ENCODE measurements around the gene CDH7.

CDH7 gene

GRCh38 chr18:65753520-65753919, 2.7 kb downstream of the CDH7 start:
- Mint-ChIP-seq H3K36me3 (no peaks in the 10 kb centered on the region), H3K9me3 (no peaks in the 10 kb centered on the region), H3K27me3 (peaks cover 17% of the 10 kb centered on the region), H3K4me3 (no peak overlapping the region), H3K27ac (no peak overlapping the region), H3K4me1 (no peaks in the 10 kb centered on the region)
- peak; percentile 40 for ATAC-seq

DNA sequence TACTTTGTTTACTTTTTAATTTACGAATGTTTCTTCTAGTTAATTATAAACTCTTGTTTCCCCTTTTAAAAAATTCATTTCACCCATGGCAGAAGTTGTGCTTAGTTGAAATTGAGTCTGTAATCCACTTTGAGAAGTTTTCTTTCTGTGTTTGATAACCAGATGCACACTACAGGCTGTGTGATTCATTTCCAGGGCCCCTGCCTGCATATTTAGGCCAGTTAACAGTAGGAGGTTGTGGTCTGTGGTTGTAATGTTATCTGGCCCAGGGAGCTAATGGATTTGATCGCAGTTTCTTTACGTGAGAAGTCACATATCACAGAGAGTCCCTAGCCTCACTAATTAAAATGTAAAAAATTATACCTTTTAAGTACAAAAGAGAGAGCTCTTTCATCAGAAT, 3.3 kb downstream of the CDH7 start:
- Mint-ChIP-seq H3K4me3 (no peak overlapping the region), H3K36me3 (no peaks in the 10 kb centered on the region), H3K27ac (no peak overlapping the region), H3K27me3 (peaks cover 17% of the 10 kb centered on the region), H3K4me1 (no peaks in the 10 kb centered on the region), H3K9me3 (no peaks in the 10 kb centered on the region)
- no peak for ATAC-seq

DNA sequence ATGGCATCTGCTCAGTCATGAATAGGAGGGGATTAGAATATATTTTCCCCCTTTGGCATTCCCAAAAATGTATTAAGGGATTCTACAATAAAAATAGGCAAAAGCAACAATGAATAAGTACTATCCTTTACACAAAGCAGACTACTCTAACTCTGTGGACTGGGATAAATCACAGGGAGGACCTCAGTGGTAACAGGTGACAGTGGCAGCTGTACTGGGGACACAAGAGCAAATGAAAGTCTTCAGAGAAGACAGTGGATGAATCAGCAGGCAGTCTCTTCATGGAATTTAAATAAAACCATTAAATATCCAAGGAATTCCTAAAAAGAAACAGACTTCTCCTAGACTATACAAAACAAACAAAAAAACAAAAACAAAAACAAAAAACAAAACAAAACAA, 4.8 kb downstream of the CDH7 start:
- Mint-ChIP-seq H3K27ac (no peak overlapping the region), H3K4me1 (no peaks in the 10 kb centered on the region), H3K36me3 (no peaks in the 10 kb centered on the region), H3K27me3 (peaks cover 7% of the 10 kb centered on the region), H3K9me3 (no peaks in the 10 kb centered on the region), H3K4me3 (no peak overlapping the region)
- no peak for ATAC-seq

DNA sequence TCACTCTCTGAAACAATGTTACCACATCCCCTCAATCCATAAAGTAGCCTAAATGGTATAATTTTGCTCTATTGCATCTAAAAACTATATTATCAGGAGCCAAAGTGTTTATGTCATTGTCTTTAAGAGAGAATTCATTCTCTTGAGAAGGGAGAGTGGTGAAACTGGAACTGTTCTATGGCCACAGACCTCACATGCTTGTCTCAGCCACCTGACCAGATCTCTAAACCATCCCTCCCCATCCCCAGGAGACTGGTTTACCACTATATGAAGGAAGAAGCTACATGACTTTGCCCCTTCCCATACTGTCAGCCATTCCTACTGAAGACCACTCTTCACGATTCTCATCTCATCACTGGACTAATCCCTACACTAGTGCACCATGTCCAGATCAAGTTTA, 9.6 kb downstream of the CDH7 start:
- no peaks in the 10 kb centered on the region for H3K27me3 Mint-ChIP-seq
- no peaks in the 10 kb centered on the region for H3K4me1 Mint-ChIP-seq
- no peak for ATAC-seq
- no peaks in the 10 kb centered on the region for H3K9me3 Mint-ChIP-seq
- H3K4me3 Mint-ChIP-seq = no peak overlapping the region
- no peak overlapping the region for H3K27ac Mint-ChIP-seq
- H3K36me3 Mint-ChIP-seq = no peaks in the 10 kb centered on the region

DNA sequence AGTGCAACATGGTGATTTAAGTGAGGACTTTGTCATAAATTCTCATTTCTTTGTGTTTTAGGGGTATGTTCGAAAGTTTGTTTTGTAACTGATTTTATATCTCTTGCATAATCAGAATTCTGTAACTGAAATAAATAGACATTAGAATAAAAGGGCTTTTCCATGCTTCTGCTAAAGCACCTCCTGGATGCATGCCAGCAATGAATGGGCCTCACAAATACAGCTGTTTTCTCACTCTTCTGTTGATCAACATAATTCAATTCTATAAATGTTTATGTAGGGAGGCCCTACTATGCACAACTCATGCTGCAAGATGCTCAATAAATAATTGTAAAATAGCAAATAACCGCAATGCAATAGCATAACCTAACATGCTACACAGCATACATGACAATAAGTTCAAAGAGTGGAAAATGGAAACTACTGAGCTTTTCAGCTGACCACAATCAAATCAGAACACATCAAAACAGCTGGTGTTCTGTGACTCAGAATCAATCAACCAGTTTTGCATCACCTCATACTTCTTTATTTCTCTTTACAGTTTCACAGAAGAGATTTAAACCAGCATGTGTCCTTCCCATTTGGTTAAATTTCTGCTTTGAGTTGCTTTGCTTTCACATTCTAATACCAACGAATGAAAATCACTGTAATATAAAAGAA, 11.0 kb downstream of the CDH7 start:
- Mint-ChIP-seq H3K9me3 (peaks cover under 1% of the 10 kb centered on the region), H3K27ac (no peak overlapping the region), H3K27me3 (no peaks in the 10 kb centered on the region), H3K4me1 (no peaks in the 10 kb centered on the region), H3K36me3 (no peaks in the 10 kb centered on the region), H3K4me3 (no peak overlapping the region)
- ATAC-seq = no peak

DNA sequence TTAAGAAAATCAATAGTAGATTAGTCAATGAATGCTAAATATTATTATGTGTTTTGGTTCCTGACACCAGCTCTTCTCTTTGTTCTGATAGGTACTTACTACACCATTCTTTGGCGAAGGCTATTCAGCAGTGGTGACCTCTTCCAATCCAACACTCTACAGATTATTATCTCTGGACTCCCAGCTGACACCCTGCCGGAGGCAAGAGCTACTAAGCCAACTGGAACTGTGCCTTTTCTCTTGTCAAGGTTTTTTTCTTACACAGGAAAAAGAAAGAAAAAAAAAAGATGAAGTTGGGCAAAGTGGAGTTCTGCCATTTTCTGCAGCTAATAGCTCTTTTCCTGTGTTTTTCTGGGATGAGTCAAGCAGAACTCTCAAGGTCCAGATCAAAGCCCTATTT, 11.7 kb downstream of the CDH7 start:
- Mint-ChIP-seq H3K4me1 (no peaks in the 10 kb centered on the region), H3K36me3 (no peaks in the 10 kb centered on the region), H3K4me3 (no peak overlapping the region), H3K9me3 (peaks cover 3% of the 10 kb centered on the region), H3K27ac (no peak overlapping the region), H3K27me3 (no peaks in the 10 kb centered on the region)
- no peak for ATAC-seq

GRCh38 chr18:65767406-65767805, 16.6 kb downstream of the CDH7 start:
- H3K27me3 Mint-ChIP-seq = no peaks in the 10 kb centered on the region
- no peak overlapping the region for H3K27ac Mint-ChIP-seq
- ATAC-seq = no peak
- H3K4me1 Mint-ChIP-seq = no peaks in the 10 kb centered on the region
- peaks cover 3% of the 10 kb centered on the region for H3K9me3 Mint-ChIP-seq
- no peak overlapping the region for H3K4me3 Mint-ChIP-seq
- H3K36me3 Mint-ChIP-seq = no peaks in the 10 kb centered on the region

GRCh38 chr18:65768120-65768778, 17.4 kb downstream of the CDH7 start:
- no peak for ATAC-seq
- H3K4me1 Mint-ChIP-seq = no peaks in the 10 kb centered on the region
- H3K9me3 Mint-ChIP-seq = peaks cover 3% of the 10 kb centered on the region
- no peaks in the 10 kb centered on the region for H3K27me3 Mint-ChIP-seq
- no peak overlapping the region for H3K27ac Mint-ChIP-seq
- H3K36me3 Mint-ChIP-seq = no peaks in the 10 kb centered on the region
- no peak overlapping the region for H3K4me3 Mint-ChIP-seq

DNA sequence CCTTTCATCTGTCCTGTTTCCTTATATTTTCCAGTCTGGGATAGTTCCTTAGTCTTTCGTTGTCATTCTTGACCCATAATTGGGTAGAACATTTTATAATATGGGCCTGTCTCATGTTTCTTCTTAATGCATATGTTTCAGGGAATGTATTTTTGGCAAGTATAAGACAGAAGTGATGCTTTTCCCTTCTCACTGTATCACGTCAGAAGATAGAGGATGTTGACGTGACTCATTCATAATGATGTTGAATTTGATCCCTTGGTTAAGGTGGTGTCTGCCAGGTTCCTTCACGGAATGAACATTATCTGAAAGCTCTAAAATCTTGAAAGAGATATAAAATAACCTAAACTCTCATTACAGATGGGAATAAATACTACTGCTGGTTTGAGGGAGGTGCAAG, 18.8 kb downstream of the CDH7 start:
- H3K9me3 Mint-ChIP-seq = peaks cover 3% of the 10 kb centered on the region
- no peak for ATAC-seq
- no peaks in the 10 kb centered on the region for H3K36me3 Mint-ChIP-seq
- H3K27me3 Mint-ChIP-seq = no peaks in the 10 kb centered on the region
- no peak overlapping the region for H3K27ac Mint-ChIP-seq
- H3K4me3 Mint-ChIP-seq = no peak overlapping the region
- H3K4me1 Mint-ChIP-seq = no peaks in the 10 kb centered on the region

DNA sequence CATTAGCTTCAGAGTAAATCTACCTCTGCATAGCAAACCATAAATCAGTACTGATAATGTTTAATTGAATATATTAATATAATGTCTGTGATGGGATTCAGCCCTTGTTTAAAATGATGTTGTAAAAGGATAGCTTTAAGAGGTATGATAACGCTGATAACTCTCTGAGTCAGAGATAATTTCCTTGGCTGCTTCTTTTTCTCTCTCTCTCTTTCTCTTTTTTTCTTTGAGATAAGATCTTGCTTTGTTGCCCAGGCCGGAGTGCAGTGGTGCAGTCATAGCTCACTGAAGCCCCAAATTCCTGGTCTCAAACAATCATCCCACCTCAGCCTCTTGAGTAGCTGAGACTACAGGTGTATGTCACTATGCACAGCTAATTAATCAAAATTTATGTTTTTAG, 35.7 kb downstream of the CDH7 start:
- H3K27me3 Mint-ChIP-seq = no peaks in the 10 kb centered on the region
- H3K36me3 Mint-ChIP-seq = no peaks in the 10 kb centered on the region
- H3K27ac Mint-ChIP-seq = no peak overlapping the region
- peaks cover 6% of the 10 kb centered on the region for H3K9me3 Mint-ChIP-seq
- no peaks in the 10 kb centered on the region for H3K4me1 Mint-ChIP-seq
- ATAC-seq = no peak
- H3K4me3 Mint-ChIP-seq = no peak overlapping the region

DNA sequence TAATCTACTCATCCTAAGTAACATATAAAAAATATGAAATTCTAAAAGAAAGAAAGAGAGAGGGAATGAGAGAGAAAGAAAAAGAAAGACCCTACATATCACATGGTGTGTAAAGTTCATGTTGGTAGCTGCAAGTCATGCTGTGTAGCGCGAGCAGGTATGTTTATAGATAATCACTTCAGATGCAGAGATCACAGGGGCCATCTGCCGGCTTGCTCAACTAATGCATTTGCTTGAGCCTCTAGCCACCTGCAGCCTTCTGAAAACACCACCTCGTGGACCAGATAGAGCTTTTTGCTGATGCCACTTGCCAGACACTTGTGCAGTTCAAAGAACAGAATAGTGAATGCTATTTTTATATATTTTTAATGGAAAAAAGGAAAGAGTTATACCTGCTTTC, 37.6 kb downstream of the CDH7 start:
- Mint-ChIP-seq H3K4me1 (no peaks in the 10 kb centered on the region), H3K4me3 (no peak overlapping the region), H3K27me3 (no peaks in the 10 kb centered on the region), H3K27ac (no peak overlapping the region), H3K36me3 (no peaks in the 10 kb centered on the region), H3K9me3 (no peaks in the 10 kb centered on the region)
- ATAC-seq = no peak

DNA sequence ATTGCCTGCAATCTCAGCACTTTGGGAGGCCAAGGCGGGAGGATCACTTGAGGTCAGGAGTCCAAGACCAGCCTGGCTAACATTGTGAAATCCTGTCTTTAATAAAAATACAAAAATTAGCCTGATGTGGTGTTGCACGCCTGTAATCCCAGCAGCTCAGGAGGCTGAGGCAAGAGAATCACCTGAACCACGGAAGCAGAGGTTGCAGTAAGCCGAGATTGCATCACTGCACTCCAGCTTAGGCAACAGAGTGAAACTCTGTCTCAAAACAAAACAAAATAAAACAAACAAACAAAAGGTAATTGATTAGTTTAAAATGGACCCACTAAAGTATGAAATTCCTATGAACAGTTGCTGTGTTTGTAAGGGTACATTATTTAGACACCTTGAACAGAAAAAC, 39.8 kb downstream of the CDH7 start:
- H3K27ac Mint-ChIP-seq = no peak overlapping the region
- ATAC-seq = no peak

DNA sequence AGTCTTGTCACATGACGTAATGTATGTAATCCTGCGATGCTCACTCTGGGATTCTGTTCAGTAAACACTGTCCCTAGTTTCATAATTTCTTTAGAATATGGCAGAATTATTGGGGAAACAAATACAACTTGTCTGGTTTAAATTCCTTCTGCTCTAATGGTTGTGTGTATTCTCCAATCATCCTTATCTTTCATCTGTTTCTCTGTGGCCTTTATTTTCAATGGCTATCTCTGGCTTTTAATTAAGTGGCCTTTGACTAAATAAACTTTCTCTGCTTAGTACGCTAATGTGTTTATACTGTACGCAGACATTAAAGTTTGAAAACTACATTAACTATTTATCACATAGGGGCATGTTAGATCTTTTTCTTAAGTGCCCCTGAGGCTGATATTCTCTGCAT, 40.9 kb downstream of the CDH7 start:
- Mint-ChIP-seq H3K4me1 (no peaks in the 10 kb centered on the region), H3K9me3 (no peaks in the 10 kb centered on the region), H3K27ac (no peak overlapping the region), H3K4me3 (no peak overlapping the region), H3K27me3 (no peaks in the 10 kb centered on the region), H3K36me3 (no peaks in the 10 kb centered on the region)
- ATAC-seq = no peak

More for the DNA sequence above, 39.8 kb downstream of the CDH7 start:
- H3K9me3 Mint-ChIP-seq = no peaks in the 10 kb centered on the region
- H3K4me1 Mint-ChIP-seq = no peaks in the 10 kb centered on the region
- H3K27me3 Mint-ChIP-seq = no peaks in the 10 kb centered on the region
- no peaks in the 10 kb centered on the region for H3K36me3 Mint-ChIP-seq
- H3K4me3 Mint-ChIP-seq = no peak overlapping the region

DNA sequence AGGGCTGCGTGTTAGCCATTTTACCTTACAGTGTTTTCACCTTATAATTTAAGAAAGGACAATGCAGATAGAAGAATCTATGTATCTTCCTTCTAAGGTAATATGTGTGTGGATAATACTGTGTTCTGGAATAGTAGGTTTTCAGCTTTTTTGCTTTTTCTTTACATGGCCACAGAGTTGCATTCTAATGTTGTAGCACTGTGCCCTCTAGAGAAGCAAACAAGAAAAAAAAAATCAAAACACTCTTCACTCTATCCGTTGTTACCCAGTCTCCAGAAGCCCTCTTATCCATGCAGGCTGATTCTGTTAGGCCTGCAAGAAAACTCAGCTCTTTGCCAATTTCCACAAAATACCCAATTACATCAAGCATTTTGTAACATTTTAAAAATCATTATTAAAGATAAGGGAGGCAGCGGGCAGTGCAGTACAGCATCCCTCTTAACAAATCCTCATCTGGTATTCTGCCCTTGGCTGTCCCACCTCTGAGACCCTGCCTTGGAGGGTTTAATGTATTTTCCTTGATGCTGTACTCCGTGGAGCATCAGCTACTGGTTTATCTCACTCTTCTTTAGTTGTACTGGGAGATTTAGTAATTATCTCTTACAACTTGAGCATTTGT, 41.8 kb downstream of the CDH7 start:
- H3K36me3 Mint-ChIP-seq = no peaks in the 10 kb centered on the region
- H3K27ac Mint-ChIP-seq = no peak overlapping the region
- ATAC-seq = no peak
- H3K4me1 Mint-ChIP-seq = no peaks in the 10 kb centered on the region
- H3K27me3 Mint-ChIP-seq = no peaks in the 10 kb centered on the region
- H3K4me3 Mint-ChIP-seq = no peak overlapping the region
- no peaks in the 10 kb centered on the region for H3K9me3 Mint-ChIP-seq

- H3K36me3 Mint-ChIP-seq = no peaks in the 10 kb centered on the region
- H3K27ac Mint-ChIP-seq = no peak overlapping the region
- H3K27me3 Mint-ChIP-seq = no peaks in the 10 kb centered on the region
- H3K9me3 Mint-ChIP-seq = no peaks in the 10 kb centered on the region
- H3K4me1 Mint-ChIP-seq = no peaks in the 10 kb centered on the region
- H3K4me3 Mint-ChIP-seq = no peak overlapping the region
- ATAC-seq = no peak
Observed at GRCh38 chr18:65808759-65809158, 57.9 kb downstream of the CDH7 start.

GRCh38 chr18:65811307-65811706, 60.5 kb downstream of the CDH7 start:
- no peak for ATAC-seq

More at GRCh38 chr18:65811307-65811706, 60.5 kb downstream of the CDH7 start:
- H3K27ac Mint-ChIP-seq = no peak overlapping the region
- no peak overlapping the region for H3K4me3 Mint-ChIP-seq
- no peaks in the 10 kb centered on the region for H3K27me3 Mint-ChIP-seq
- no peaks in the 10 kb centered on the region for H3K4me1 Mint-ChIP-seq
- no peaks in the 10 kb centered on the region for H3K36me3 Mint-ChIP-seq
- no peaks in the 10 kb centered on the region for H3K9me3 Mint-ChIP-seq
